AG09319 (cell line): Measurements from ENCODE around the gene LYSET.
"Not testable (repeated sequence)": the region's sequence is repeated elsewhere in the genome, so short reads cannot be mapped to it uniquely, and the experiment has no call there.

Experiments used
- DNase-seq: peaks from one replicate; pipeline ENCODE4 v3.0.0-alpha.2; 2010; ENCODE audit warnings: low read depth; ENCODE audit errors: extremely low read depth
- CTCF ChIP-seq: IDR thresholded peaks from 2 replicates; pipeline ENCODE4 v1.5.1; 2011; ENCODE audit warnings: low read depth, mild to moderate bottlenecking, inconsistent platforms, low read length, moderate library complexity

The LYSET gene

GRCh38 chr14:93148979-93149378 lies 36.1 kb upstream of the LYSET start:
- no peak for DNase-seq
- no peak for TF ChIP-seq CTCF

- DNase-seq, result no peak
- no peak for TF ChIP-seq CTCF
Measured at GRCh38 chr14:93150227-93151208, 34.6 kb upstream of the LYSET start.

GRCh38 chr14:93153121-93153520 lies 32.0 kb upstream of the LYSET start:
- DNase-seq, result no peak

GRCh38 chr14:93155667-93156066 lies 29.4 kb upstream of the LYSET start:
- TF ChIP-seq CTCF, result no peak
- no peak for DNase-seq

More at GRCh38 chr14:93153121-93153520, 32.0 kb upstream of the LYSET start:
- TF ChIP-seq CTCF, result no peak

- no peak for DNase-seq
- no peak for TF ChIP-seq CTCF
Measured at GRCh38 chr14:93156693-93157369, 28.3 kb upstream of the LYSET start.

GRCh38 chr14:93158349-93158748 lies 26.8 kb upstream of the LYSET start:
- not testable (repeated sequence) for DNase-seq

- not testable (repeated sequence) for DNase-seq
Measured at GRCh38 chr14:93159625-93160352, 25.3 kb upstream of the LYSET start.

- peak; percentile 33 for TF ChIP-seq CTCF
- no peak for DNase-seq
Measured at GRCh38 chr14:93160353-93160801, 24.7 kb upstream of the LYSET start.
